ENCODE results near the gene CENPN. TPM values are rescaled to one million over a fixed set of nuclear protein-coding genes. Genes with fewer than 3 reads are reported as not detected.
A peak's percentile ranks its signal among the peaks of the same experiment; 100 is the strongest.

CENPN gene
- total and polyA plus RNA-seq, 2 of the 13 experiments (the other 11 are each of a cell fraction or from before 2014, with no cell fraction given): 29.7 to 129 TPM

- TF ChIP-seq IKZF4 (CRISPR knock-in tag; IDR thresholded peaks at IDR 0.05; ENCODE audit: borderline replicate concordance, low read depth, not compliant biosample characterization): peak; percentile 26
- peak; percentile 22 for TF ChIP-seq TGIF2 (CRISPR knock-in tag; IDR thresholded peaks at IDR 0.05)
- TF ChIP-seq JUN (CRISPR knock-in tag; IDR thresholded peaks at IDR 0.05): peak; percentile 80
- peak; percentile 94 for TF ChIP-seq SNAPC2 (CRISPR knock-in tag; IDR thresholded peaks at IDR 0.05)
- peak; percentile 45 for TF ChIP-seq ZNF136 (CRISPR knock-in tag; IDR thresholded peaks at IDR 0.05; ENCODE audit: low read depth)
- TF ChIP-seq FOXK1 (CRISPR knock-in tag; IDR thresholded peaks at IDR 0.05; ENCODE audit: borderline replicate concordance, low read depth): peak; percentile 84
- TF ChIP-seq ATF1 (CRISPR knock-in tag; IDR thresholded peaks at IDR 0.05): peak; percentile 94; the same call in 1 of the 2 replicates
- 0 out of 2 replicates have a peak, but pooled peaks have one; percentile 15 for TF ChIP-seq THYN1 (CRISPR knock-in tag; IDR thresholded peaks at IDR 0.05; ENCODE audit: borderline replicate concordance, low read depth)
- TF ChIP-seq EZH2 (conservative IDR thresholded peaks at IDR 0.05; ENCODE audit: low read depth, low read length): no peak
- 0 out of 2 replicates have a peak, but pooled peaks have one; percentile 73 for TF ChIP-seq ZNF619 (CRISPR knock-in tag; IDR thresholded peaks at IDR 0.05)
- TF ChIP-seq ZNF570 (CRISPR knock-in tag; IDR thresholded peaks at IDR 0.05; ENCODE audit: borderline replicate concordance): 0 out of 2 replicates have a peak, but pooled peaks have one; percentile 66
- TF ChIP-seq PCBP2 (optimal IDR thresholded peaks at IDR 0.05; ENCODE audit: low read depth, low read length, poor library complexity, severe bottlenecking): no peak
- TF ChIP-seq MAZ (IDR thresholded peaks at IDR 0.05; ENCODE audit: borderline replicate concordance, low read depth, low read length): peak; percentile 88
- peak; percentile 95 for TF ChIP-seq MAZ (CRISPR knock-in tag; IDR thresholded peaks at IDR 0.05; ENCODE audit: low read depth)
- TF ChIP-seq BRD4 (CRISPR knock-in tag; IDR thresholded peaks at IDR 0.05): peak; percentile 41
- TF ChIP-seq ZZZ3 (CRISPR knock-in tag; IDR thresholded peaks at IDR 0.05; ENCODE audit: borderline replicate concordance): peak; percentile 25; the same call in 1 of the 2 replicates
- peak; percentile 56 for TF ChIP-seq ZBTB43 (CRISPR knock-in tag; conservative IDR thresholded peaks at IDR 0.05)
- peak; percentile 96 for TF ChIP-seq ZNF850 (CRISPR knock-in tag; conservative IDR thresholded peaks at IDR 0.05)
- TF ChIP-seq ZNF691 (CRISPR knock-in tag; IDR thresholded peaks at IDR 0.05; ENCODE audit: borderline replicate concordance, low read depth): 0 out of 2 replicates have a peak, but pooled peaks have one; percentile 28
- TF ChIP-seq PRDM4 (CRISPR knock-in tag; IDR thresholded peaks at IDR 0.05; ENCODE audit: borderline replicate concordance): no peak
- no peak for TF ChIP-seq ZNF562 (CRISPR knock-in tag; IDR thresholded peaks at IDR 0.05; ENCODE audit: borderline replicate concordance)
- TF ChIP-seq HNF4G (IDR thresholded peaks at IDR 0.05; ENCODE audit: borderline replicate concordance, low read depth, low read length): peak; percentile 24; the same call in 1 of the 2 replicates
- TF ChIP-seq HNF4G (CRISPR knock-in tag; IDR thresholded peaks at IDR 0.05; ENCODE audit: borderline replicate concordance, low read depth): no peak
- peak; percentile 96 for TF ChIP-seq ZNF761 (CRISPR knock-in tag; conservative IDR thresholded peaks at IDR 0.05)
Measured at GRCh38 chr16:81006813-81007695, at the start of gene CENPN, which contains the start of gene CMC2 (continued).

Measured in HepG2 (cell line).